Kidney (tissue), 14 donors: Measurements from ENCODE around the gene BLTP2. TPM values are rescaled to one million over a fixed set of nuclear protein-coding genes. Genes with fewer than 3 reads are reported as not detected.

Source experiments
- DNase-seq, 5 donors: peaks; one replicate each; pipeline ENCODE4 v3.0.0-alpha.2; 2013 to 2020
- FAIRE-seq: peaks from 2 replicates; lab custom pipeline; 2012; peaks lifted over from hg19 to GRCh38; lab: Jason Lieb, UNC
- H3K27ac ChIP-seq, 2 donors: one replicate each; pipeline ENCODE4 v1.7.0; 2013; ENCODE audit warnings: low read depth in 2 of 2, low read length in 2 of 2, inconsistent platforms in 1 of 2
- H3K27me3 ChIP-seq: one replicate; pipeline ENCODE4 v1.7.1; 2013; ENCODE audit warnings: low read length, inconsistent platforms; ENCODE audit not compliant: control insufficient read depth, insufficient read depth
- H3K36me3 ChIP-seq, 3 donors: one replicate each; pipeline versions ENCODE4 v1.7.0 to v1.7.1; 2013; ENCODE audit warnings: low read length in 3 of 3, control low read depth in 1 of 3, inconsistent platforms in 1 of 3; ENCODE audit not compliant: insufficient read depth in 3 of 3, control insufficient read depth in 2 of 3
- H3K4me1 ChIP-seq, 3 donors: one replicate each; pipeline versions ENCODE4 v1.7.0 to v1.7.1; 2013; ENCODE audit warnings: low read length in 3 of 3, inconsistent platforms in 1 of 3, low read depth in 1 of 3; ENCODE audit not compliant: control insufficient read depth in 2 of 3, insufficient read depth in 2 of 3
- H3K4me3 ChIP-seq, 3 donors: one replicate each; pipeline versions ENCODE4 v1.7.0 to v1.8.1; 2013; ENCODE audit warnings: low read length in 3 of 3, control low read depth in 1 of 3, inconsistent platforms in 1 of 3
- H3K9ac ChIP-seq, 3 donors: one replicate each; pipeline versions ENCODE4 v1.7.0 to v1.7.1; 2013; ENCODE audit warnings: low read length in 3 of 3, control low read depth in 1 of 3, inconsistent platforms in 1 of 3
- H3K9me3 ChIP-seq, 3 donors: one replicate each; pipeline versions ENCODE4 v1.7.0 to v1.7.1; 2013; ENCODE audit warnings: low read length in 3 of 3, control low read depth in 1 of 3, inconsistent platforms in 1 of 3; ENCODE audit not compliant: control insufficient read depth in 2 of 3, insufficient read depth in 1 of 3
- intact Hi-C: fragments of 100-400 bp; cut with DNase I; formaldehyde crosslinking; loops from one replicate; pipeline ENCODE4 v1.11.1; 2022
- polyA plus RNA-seq: library from polyadenylated mRNA; stranded (reverse); fragments of 350-450 nt; fragmentation: Illumina TruSeq; extraction: RNeasy Lipid Tissue Mini Kit (QIAGEN cat#74804); gene quantifications from one replicate; pipeline ENCODE4 v1.2.3, GENCODE V29; 2014; ENCODE audit warnings: low read depth, low replicate concordance; ENCODE audit not compliant: insufficient read depth
- total RNA-seq: library from RNA; stranded (reverse); fragmentation: NEBNext Ultra II Directional; extraction: Animal tissue kit (Norgen Biotek cat#: 25700); gene quantifications from one replicate; pipeline ENCODE4 v1.2.1, GENCODE V29; 2021
- TF ChIP-seq, protein P1 (sequence below): IDR thresholded peaks from 3 replicates; pipeline ENCODE4 v1.5.1; 2012; ENCODE audit warnings: mild to moderate bottlenecking, moderate library complexity, borderline replicate concordance; ENCODE audit not compliant: insufficient read depth; ENCODE audit errors: extremely low read depth
- donor health status: control.
- donor health status: control.
- donor health status: control.
- donor health status: control.
- donor health status: control.
- donor health status: DM: yes; HTN: yes; CAD: no.
- donor health status: Normal renal cell carcinoma (clear cell type).

BLTP2 gene
- total and polyA plus RNA-seq, 2 donors from 2014 or later = 35.1 to 140 TPM

- no peak overlapping the region for H3K4me3 ChIP-seq
- peak overlapping the region in 1 of 2 donors; percentile 11 for H3K27ac ChIP-seq
- intact Hi-C loops = no loop called here
- TF ChIP-seq, protein P1, sequence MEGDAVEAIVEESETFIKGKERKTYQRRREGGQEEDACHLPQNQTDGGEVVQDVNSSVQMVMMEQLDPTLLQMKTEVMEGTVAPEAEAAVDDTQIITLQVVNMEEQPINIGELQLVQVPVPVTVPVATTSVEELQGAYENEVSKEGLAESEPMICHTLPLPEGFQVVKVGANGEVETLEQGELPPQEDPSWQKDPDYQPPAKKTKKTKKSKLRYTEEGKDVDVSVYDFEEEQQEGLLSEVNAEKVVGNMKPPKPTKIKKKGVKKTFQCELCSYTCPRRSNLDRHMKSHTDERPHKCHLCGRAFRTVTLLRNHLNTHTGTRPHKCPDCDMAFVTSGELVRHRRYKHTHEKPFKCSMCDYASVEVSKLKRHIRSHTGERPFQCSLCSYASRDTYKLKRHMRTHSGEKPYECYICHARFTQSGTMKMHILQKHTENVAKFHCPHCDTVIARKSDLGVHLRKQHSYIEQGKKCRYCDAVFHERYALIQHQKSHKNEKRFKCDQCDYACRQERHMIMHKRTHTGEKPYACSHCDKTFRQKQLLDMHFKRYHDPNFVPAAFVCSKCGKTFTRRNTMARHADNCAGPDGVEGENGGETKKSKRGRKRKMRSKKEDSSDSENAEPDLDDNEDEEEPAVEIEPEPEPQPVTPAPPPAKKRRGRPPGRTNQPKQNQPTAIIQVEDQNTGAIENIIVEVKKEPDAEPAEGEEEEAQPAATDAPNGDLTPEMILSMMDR = no peak
- DNase-seq (peak in 1 of 5 donors; percentile 36), FAIRE-seq (no peak)
- no peaks in the 10 kb centered on the region for H3K27me3 ChIP-seq
- no peaks in the 10 kb centered on the region for H3K9me3 ChIP-seq
- peaks cover 0 to 3% (median 0%) of the 10 kb centered on the region in 3 donors for H3K4me1 ChIP-seq
- peaks cover 19 to 77% (median 57%) of the 10 kb centered on the region in 3 donors for H3K36me3 ChIP-seq
- H3K9ac ChIP-seq = peak overlapping the region in 1 of 3 donors; percentile 17
These were observed 37.7 kb upstream of the BLTP2 start for GRCh38 chr17:28682655-28683054.

- H3K9ac ChIP-seq = no peak overlapping the region
- no peak overlapping the region for H3K4me3 ChIP-seq
- no peaks in the 10 kb centered on the region for H3K9me3 ChIP-seq
- intact Hi-C loops = no loop called here
- no peaks in the 10 kb centered on the region for H3K4me1 ChIP-seq
- no peak overlapping the region for H3K27ac ChIP-seq
- TF ChIP-seq, protein P1 = peak; percentile 24
- peaks cover 12 to 82% (median 69%) of the 10 kb centered on the region in 3 donors for H3K36me3 ChIP-seq
- FAIRE-seq (no peak), DNase-seq (peak in 1 of 5 donors; percentile 16)
- no peaks in the 10 kb centered on the region for H3K27me3 ChIP-seq
These were observed 31.0 kb upstream of the BLTP2 start for GRCh38 chr17:28675980-28676379.

GRCh38 chr17:28675490-28675889 lies 30.5 kb upstream of the BLTP2 start:
- Histone ChIP-seq H3K27me3 (no peaks in the 10 kb centered on the region), H3K4me1 (no peaks in the 10 kb centered on the region), H3K36me3 (peaks cover 14 to 79% (median 70%) of the 10 kb centered on the region in 3 donors), H3K4me3 (no peak overlapping the region), H3K27ac (no peak overlapping the region), H3K9me3 (no peaks in the 10 kb centered on the region), H3K9ac (no peak overlapping the region)
- TF ChIP-seq, protein P1 = no peak
- intact Hi-C loops = no loop called here
- FAIRE-seq (no peak), DNase-seq (no peak)

GRCh38 chr17:28669918-28670317 lies 25.0 kb upstream of the BLTP2 start:
- DNase-seq = no peak
- TF ChIP-seq, protein P1 = no peak
- no peaks in the 10 kb centered on the region for H3K9me3 ChIP-seq
- no peak for FAIRE-seq
- no peak overlapping the region for H3K27ac ChIP-seq
- no peak overlapping the region for H3K9ac ChIP-seq
- H3K4me1 ChIP-seq = peaks cover 0 to under 1% (median 0%) of the 10 kb centered on the region in 3 donors
- H3K27me3 ChIP-seq = no peaks in the 10 kb centered on the region
- no peak overlapping the region for H3K4me3 ChIP-seq
- intact Hi-C loops = no loop called here
- H3K36me3 ChIP-seq = peaks cover 7 to 48% (median 46%) of the 10 kb centered on the region in 3 donors
